Measurements from ENCODE around the gene TRIM14.

- no peak for TF ChIP-seq CTCF (IDR thresholded peaks at IDR 0.05)
- no peak for TF ChIP-seq POLR2AphosphoS5 (IDR thresholded peaks at IDR 0.05)
- no peak for TF ChIP-seq EP300 (IDR thresholded peaks at IDR 0.05)
- TF ChIP-seq POLR2A (IDR thresholded peaks at IDR 0.05): no peak
These were observed 27.0 kb downstream of the TRIM14 start for GRCh38 chr9:98091735-98092612.
